GM18858 (cell line): ENCODE results near the gene SLC52A3.

Experiments used
- ATAC-seq: cut with Tn5 transposase; IDR thresholded peaks from one replicate; pipeline ENCODE4 v1.9.1; 2021; ENCODE audit not compliant: unreplicated experiment

Gene SLC52A3

GRCh38 chr20:770691-771090 is 2.4 kb upstream of the SLC52A3 start:
- no peak for ATAC-seq

GRCh38 chr20:766906-767305 is 1.4 kb downstream of the SLC52A3 start:
- ATAC-seq, result no peak

GRCh38 chr20:764255-764654 is 4.0 kb downstream of the SLC52A3 start:
- no peak for ATAC-seq

- ATAC-seq, result no peak
These were observed 6.6 kb downstream of the SLC52A3 start for GRCh38 chr20:761418-762381.

GRCh38 chr20:760751-761417 is 7.4 kb downstream of the SLC52A3 start:
- ATAC-seq, result no peak

GRCh38 chr20:757506-757905 is 10.8 kb downstream of the SLC52A3 start:
- ATAC-seq, result no peak

- ATAC-seq, result no peak
These were observed 12.4 kb downstream of the SLC52A3 start for GRCh38 chr20:755941-756340.

- no peak for ATAC-seq
These were observed 13.4 kb downstream of the SLC52A3 start for GRCh38 chr20:754904-755303.

- ATAC-seq, result no peak
These were observed 14.2 kb downstream of the SLC52A3 start for GRCh38 chr20:753897-754635.

GRCh38 chr20:753136-753535 is 15.2 kb downstream of the SLC52A3 start:
- no peak for ATAC-seq

- no peak for ATAC-seq
These were observed 16.0 kb downstream of the SLC52A3 start for GRCh38 chr20:752291-752690.

- no peak for ATAC-seq
These were observed 16.5 kb downstream of the SLC52A3 start for GRCh38 chr20:751761-752160.

GRCh38 chr20:750801-751200 is 17.5 kb downstream of the SLC52A3 start:
- ATAC-seq, result no peak

- no peak for ATAC-seq
These were observed 22.5 kb downstream of the SLC52A3 start for GRCh38 chr20:745683-746301.

- no peak for ATAC-seq
These were observed 26.1 kb downstream of the SLC52A3 start for GRCh38 chr20:742156-742555.

- no peak for ATAC-seq
These were observed 26.7 kb downstream of the SLC52A3 start for GRCh38 chr20:741620-742019.

GRCh38 chr20:740162-740561 is 28.1 kb downstream of the SLC52A3 start:
- ATAC-seq, result no peak

GRCh38 chr20:739736-740135 is 28.6 kb downstream of the SLC52A3 start:
- no peak for ATAC-seq

- ATAC-seq, result no peak
These were observed 34.4 kb downstream of the SLC52A3 start for GRCh38 chr20:733861-734260.

- ATAC-seq, result no peak
These were observed 35.6 kb downstream of the SLC52A3 start for GRCh38 chr20:732727-733126.

GRCh38 chr20:731891-732560 is 36.3 kb downstream of the SLC52A3 start:
- ATAC-seq, result no peak
